Progenitor cell of endocrine pancreas (in vitro differentiated cells): ENCODE results near the gene PPM1J. TPM values are rescaled to one million over a fixed set of nuclear protein-coding genes. Genes with fewer than 3 reads are reported as not detected.

Experiments used
- DNase-seq: peaks from one replicate; pipeline ENCODE4 v3.0.0; 2021; ENCODE audit warnings: low spot score; ENCODE audit not compliant: unreplicated experiment
- H3K27ac Mint-ChIP-seq: 2 replicates; pipeline ENCODE4 v1.8.0; 2021; ENCODE audit warnings: mild to moderate bottlenecking, moderate library complexity, mixed read lengths
- H3K27me3 Mint-ChIP-seq: 2 replicates; pipeline ENCODE4 v1.8.0; 2021; ENCODE audit warnings: mixed read lengths
- H3K36me3 Mint-ChIP-seq: 2 replicates; pipeline ENCODE4 v1.8.0; 2022; ENCODE audit warnings: mixed read lengths; ENCODE audit not compliant: insufficient read depth
- H3K4me1 Mint-ChIP-seq: 2 replicates; pipeline ENCODE4 v1.8.0; 2021; ENCODE audit warnings: low read depth, mixed read lengths
- H3K4me3 Mint-ChIP-seq: 2 replicates; pipeline ENCODE4 v1.8.0; 2021; ENCODE audit warnings: low read depth, mild to moderate bottlenecking, moderate library complexity, mixed read lengths
- H3K9me3 Mint-ChIP-seq: 2 replicates; pipeline ENCODE4 v1.8.0; 2021; ENCODE audit warnings: low read depth, mixed read lengths
- CTCF ChIP-seq: fragments of 200-600 bp; sonication (generic); IDR thresholded peaks from one replicate; pipeline ENCODE4 v1.5.0; 2021; ENCODE audit warnings: antibody characterized with exemption, mild to moderate bottlenecking; ENCODE audit not compliant: unreplicated experiment
- total RNA-seq: library from RNA; stranded (reverse); gene quantifications from 2 replicates; pipeline ENCODE4 v1.2.1, GENCODE V29; 2021

The PPM1J gene
- total RNA-seq, 1 donor from 2014 or later, result 0.43 TPM

- Mint-ChIP-seq H3K27ac (no peak overlapping the region), H3K36me3 (peaks cover 19% of the 10 kb centered on the region), H3K27me3 (no peaks in the 10 kb centered on the region), H3K4me1 (peaks cover 14% of the 10 kb centered on the region), H3K4me3 (no peak overlapping the region), H3K9me3 (no peaks in the 10 kb centered on the region)
- no peak for TF ChIP-seq CTCF
- DNase-seq, result no peak
These were observed 26.3 kb downstream of the PPM1J start for GRCh38 chr1:112688781-112689193.

GRCh38 chr1:112687785-112688496, 27.2 kb downstream of the PPM1J start:
- H3K27me3 Mint-ChIP-seq, result no peaks in the 10 kb centered on the region
- H3K9me3 Mint-ChIP-seq, result no peaks in the 10 kb centered on the region
- H3K27ac Mint-ChIP-seq, result no peak overlapping the region

GRCh38 chr1:112687361-112687760, 27.8 kb downstream of the PPM1J start:
- peaks cover 14% of the 10 kb centered on the region for H3K4me1 Mint-ChIP-seq
- no peaks in the 10 kb centered on the region for H3K27me3 Mint-ChIP-seq
- no peak overlapping the region for H3K4me3 Mint-ChIP-seq
- no peak for DNase-seq
- peaks cover 16% of the 10 kb centered on the region for H3K36me3 Mint-ChIP-seq
- no peak for TF ChIP-seq CTCF
- H3K9me3 Mint-ChIP-seq, result no peaks in the 10 kb centered on the region
- H3K27ac Mint-ChIP-seq, result no peak overlapping the region

More at GRCh38 chr1:112687785-112688496, 27.2 kb downstream of the PPM1J start:
- H3K4me3 Mint-ChIP-seq, result no peak overlapping the region
- H3K4me1 Mint-ChIP-seq, result peaks cover 14% of the 10 kb centered on the region
- peaks cover 19% of the 10 kb centered on the region for H3K36me3 Mint-ChIP-seq
- no peak for DNase-seq
- no peak for TF ChIP-seq CTCF

GRCh38 chr1:112686835-112687234, 28.3 kb downstream of the PPM1J start:
- no peak for TF ChIP-seq CTCF
- Mint-ChIP-seq H3K9me3 (no peaks in the 10 kb centered on the region), H3K27me3 (no peaks in the 10 kb centered on the region), H3K36me3 (peaks cover 14% of the 10 kb centered on the region), H3K27ac (no peak overlapping the region), H3K4me3 (no peak overlapping the region), H3K4me1 (peaks cover 14% of the 10 kb centered on the region)
- no peak for DNase-seq

- peaks cover 14% of the 10 kb centered on the region for H3K4me1 Mint-ChIP-seq
- peaks cover 11% of the 10 kb centered on the region for H3K36me3 Mint-ChIP-seq
- H3K9me3 Mint-ChIP-seq, result no peaks in the 10 kb centered on the region
- no peaks in the 10 kb centered on the region for H3K27me3 Mint-ChIP-seq
- no peak overlapping the region for H3K4me3 Mint-ChIP-seq
- no peak for TF ChIP-seq CTCF
- no peak for DNase-seq
- H3K27ac Mint-ChIP-seq, result no peak overlapping the region
These were observed 28.7 kb downstream of the PPM1J start for GRCh38 chr1:112686417-112686816.
